HG02678 (cell line): Measurements from ENCODE around the gene STMN3.

ENCODE experiments used
- ATAC-seq: cut with Tn5 transposase; IDR thresholded peaks from one replicate; pipeline ENCODE4 v1.9.1; 2021; ENCODE audit warnings: mild to moderate bottlenecking, moderate library complexity; ENCODE audit not compliant: unreplicated experiment

Gene STMN3

DNA sequence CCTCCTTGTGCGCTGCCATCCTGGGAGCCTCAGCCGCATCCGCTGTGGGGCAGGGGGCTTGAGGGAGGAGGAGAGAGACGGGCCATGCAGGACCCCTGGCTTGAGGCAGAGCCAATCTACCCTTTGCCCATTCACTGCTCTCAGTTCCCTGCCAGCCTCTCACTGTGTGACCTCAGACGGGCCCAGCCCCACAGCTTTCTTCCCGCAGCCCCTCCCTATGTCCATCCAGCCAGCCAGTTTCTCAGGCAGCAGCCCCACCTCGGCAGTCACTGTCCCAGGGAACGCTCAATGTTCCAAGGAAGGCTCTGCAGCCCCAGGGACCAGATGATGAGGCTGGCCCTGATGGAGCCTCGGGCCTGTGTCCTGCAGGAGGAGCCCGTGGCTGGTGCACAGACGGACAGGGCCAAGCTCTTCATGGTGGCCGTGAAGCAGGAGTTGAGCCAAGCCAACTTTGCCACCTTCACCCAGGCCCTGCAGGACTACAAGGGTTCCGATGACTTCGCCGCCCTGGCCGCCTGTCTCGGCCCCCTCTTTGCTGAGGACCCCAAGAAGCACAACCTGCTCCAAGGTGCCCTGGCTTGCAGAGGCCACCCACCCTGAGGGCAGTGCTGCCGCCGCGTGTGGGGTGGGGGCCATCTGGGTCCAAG lies 39.3 kb upstream of the STMN3 start:
- ATAC-seq: no peak

DNA sequence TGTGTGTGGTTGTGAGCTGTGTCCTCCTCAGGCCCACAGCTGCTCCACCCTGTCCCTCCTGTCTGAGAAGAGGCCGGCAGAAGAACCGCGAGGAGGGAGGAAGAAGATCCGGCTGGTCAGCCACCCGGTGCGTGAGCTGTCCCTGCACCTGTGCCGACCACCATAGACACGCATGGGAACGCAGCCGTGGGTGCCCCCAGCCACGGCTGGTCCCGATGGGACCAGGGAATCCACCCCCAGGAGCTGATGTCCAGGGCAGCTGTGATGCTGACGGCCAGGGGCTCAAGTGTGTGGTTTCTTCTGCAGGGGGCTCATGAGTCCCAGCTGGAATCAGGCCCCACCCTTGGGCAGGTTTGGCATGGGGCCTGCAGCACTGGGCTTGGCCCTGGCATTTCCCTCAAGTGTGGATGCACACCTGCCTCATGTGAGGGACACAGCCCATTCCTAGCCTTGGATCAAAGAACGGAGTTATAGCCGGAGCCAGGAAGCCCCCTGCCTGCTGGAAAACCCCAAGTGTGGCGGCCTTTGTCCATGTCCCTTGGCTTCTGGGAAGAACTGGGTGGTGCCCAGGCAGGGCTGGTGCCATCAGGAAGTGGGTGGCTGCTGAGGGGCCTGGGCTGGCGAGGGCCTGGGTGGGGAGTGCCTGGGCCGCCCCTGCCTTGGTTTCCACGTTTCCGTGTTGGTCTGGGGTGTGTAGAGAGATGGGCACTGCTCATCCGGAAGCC lies 38.6 kb upstream of the STMN3 start:
- no peak for ATAC-seq

- ATAC-seq: no peak
Observed at GRCh38 chr20:63690898-63691710, 37.9 kb upstream of the STMN3 start.

- no peak for ATAC-seq
Observed at GRCh38 chr20:63690003-63690897, 37.0 kb upstream of the STMN3 start.

DNA sequence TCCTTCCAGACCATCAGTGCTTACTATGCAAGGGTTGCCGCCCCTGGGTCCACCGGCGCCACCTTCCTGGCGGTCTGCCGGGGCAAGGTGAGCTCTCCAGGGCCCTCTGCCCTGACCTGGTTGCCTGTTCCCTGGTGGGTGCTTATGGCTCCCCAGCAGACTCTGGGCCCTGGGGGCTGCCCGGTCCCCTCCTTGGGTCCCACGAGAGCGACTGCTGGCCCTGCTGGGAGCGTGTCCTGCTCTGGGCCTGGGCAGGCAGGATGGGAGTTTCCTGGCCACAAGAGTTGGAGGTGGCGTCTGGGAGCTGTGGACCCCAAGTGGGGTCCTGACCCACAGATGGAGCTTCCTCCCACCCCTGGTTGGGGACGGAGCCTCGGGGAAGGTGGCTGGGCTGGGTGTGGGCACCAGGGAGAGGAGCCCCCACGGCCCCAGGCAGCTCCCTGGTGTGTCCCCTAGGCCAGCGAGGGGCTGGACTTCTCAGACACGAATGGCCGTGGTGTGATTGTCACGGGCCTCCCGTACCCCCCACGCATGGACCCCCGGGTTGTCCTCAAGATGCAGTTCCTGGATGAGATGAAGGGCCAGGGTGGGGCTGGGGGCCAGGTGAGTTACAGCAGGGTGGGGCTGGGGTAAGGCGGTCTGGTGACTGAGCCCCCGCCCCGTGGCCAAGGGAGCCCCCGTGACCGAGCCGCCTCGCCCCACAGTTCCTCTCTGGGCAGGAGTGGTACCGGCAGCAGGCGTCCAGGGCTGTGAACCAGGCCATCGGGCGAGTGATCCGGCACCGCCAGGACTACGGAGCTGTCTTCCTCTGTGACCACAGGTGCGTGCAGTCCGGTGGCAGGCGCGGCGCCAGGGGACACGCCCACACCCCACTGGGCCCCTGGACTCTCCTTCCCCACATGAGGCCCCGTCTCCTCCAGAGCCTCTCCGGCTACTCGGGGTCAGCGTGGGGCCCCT lies 36.1 kb upstream of the STMN3 start:
- ATAC-seq: no peak

GRCh38 chr20:63688228-63689045 lies 35.2 kb upstream of the STMN3 start:
- ATAC-seq: no peak

DNA sequence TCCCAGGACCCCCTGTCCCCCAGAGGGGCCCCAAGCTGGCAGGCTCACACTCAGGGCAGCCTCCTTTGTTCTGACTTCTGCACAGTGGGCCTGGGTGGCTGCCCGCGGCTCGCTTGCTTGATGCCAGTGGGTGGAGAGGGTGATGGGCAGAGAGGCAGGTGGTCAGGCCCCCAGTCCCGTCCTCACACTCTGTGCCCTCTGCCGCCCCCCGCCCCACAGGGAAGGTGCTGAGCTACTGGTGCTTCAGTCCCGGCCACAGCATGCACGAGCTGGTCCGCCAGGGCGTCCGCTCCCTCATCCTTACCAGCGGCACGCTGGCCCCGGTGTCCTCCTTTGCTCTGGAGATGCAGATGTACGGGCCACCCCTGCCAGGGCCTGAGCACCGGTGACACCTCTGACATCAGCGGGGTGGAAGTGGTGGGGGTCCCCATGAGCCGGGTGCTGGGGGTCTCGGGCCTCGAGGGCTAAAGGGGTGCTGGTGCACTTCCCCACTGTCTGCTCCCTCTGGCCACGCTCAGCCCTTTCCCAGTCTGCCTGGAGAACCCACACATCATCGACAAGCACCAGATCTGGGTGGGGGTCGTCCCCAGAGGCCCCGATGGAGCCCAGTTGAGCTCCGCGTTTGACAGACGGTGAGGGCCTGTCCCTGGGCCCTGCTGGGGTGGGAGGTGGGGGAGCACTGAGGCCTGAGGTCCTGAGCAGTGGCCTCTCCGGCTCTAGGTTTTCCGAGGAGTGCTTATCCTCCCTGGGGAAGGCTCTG lies 34.4 kb upstream of the STMN3 start:
- no peak for ATAC-seq

DNA sequence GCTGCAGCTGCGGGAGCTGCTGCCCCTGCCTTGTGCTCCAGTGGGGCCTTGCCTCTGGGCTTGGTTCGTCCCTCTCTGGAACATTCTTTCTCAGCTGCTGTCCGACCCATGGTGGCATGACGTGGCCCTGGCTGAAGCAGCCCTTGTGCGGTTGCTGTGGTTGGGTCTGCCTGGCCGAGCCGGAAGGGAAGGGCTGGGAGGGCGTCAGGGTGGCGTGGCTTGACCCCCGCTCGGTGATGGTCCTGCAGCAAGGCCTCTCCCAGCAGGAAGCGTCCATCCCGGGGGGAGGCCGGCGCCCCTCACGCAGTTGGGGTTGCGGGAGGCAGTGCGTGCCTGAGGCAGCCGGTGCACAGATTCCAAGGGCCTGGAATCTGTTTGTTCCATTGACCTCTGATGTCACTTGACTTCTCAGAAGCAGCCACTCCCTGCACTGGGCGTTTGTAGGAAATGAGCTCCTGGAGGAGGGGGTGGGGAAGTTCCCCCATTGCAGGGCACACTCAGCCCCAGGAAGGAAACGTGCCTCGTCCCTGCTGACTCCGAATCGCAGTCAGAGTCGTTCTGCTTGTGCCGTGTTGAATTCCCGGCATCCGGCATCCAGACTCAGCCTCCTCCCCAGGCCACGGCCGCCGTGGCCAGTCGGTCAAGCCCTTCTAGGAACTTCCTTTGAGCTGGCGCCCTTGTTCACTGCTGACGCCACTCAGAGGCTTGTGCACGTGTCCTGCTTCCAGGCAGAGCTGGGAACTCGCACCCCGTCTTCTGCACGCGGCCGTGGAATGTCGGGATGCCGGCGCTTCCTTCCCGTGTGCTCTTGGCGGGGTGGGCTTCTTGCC lies 33.5 kb upstream of the STMN3 start:
- ATAC-seq: no peak

GRCh38 chr20:63686094-63686491 lies 32.9 kb upstream of the STMN3 start:
- ATAC-seq: no peak

- no peak for ATAC-seq
Observed at GRCh38 chr20:63685269-63686026, 32.2 kb upstream of the STMN3 start.

GRCh38 chr20:63682384-63683139 lies 29.3 kb upstream of the STMN3 start:
- ATAC-seq: no peak

- ATAC-seq: no peak
Observed at GRCh38 chr20:63681609-63682142, 28.5 kb upstream of the STMN3 start.

GRCh38 chr20:63680857-63681608 lies 27.8 kb upstream of the STMN3 start:
- ATAC-seq: no peak

GRCh38 chr20:63680427-63680826 lies 27.2 kb upstream of the STMN3 start:
- no peak for ATAC-seq

DNA sequence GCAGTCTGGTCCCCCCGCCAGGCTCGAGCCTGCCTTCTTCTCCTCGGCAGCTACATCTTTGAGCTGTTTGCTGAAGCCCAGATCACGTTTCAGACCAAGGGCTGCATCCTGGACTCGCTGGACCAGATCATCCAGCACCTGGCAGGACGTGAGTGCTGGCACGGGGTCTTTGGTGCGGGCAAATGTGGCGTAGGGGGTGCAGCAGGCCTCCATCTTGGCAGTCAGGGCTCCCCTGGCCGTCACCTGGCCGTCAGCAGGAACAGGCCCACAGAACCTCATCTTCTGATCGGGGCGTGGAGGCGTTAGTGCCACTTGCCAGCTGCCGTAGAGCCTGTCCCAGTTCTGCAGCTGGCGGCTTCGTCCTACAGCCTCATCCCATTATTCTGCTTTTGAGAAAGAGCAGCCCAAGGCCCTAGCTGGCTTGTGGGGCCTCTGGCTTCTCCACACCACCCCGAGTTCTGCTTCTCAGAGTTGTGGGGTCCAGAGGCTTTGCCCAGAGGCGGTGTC lies 26.6 kb upstream of the STMN3 start:
- no peak for ATAC-seq
